NT2/D1 (cell line): ENCODE measurements around the gene MLC1.

ENCODE experiments used
- SUZ12 ChIP-seq: IDR thresholded peaks from 2 replicates; pipeline ENCODE4 v1.6.1; 2011; ENCODE audit not compliant: insufficient read length, insufficient read depth; ENCODE audit errors: extremely low read depth
- YY1 ChIP-seq: IDR thresholded peaks from 2 replicates; pipeline ENCODE4 v1.6.1; 2011; ENCODE audit not compliant: insufficient read length, insufficient read depth

GRCh38 chr22:50119768-50120251 is 34.6 kb upstream of the MLC1 start:
- TF ChIP-seq SUZ12: no peak
- no peak for TF ChIP-seq YY1
